Activated naive CD4-positive, alpha-beta T cell treated with Interleukin-2 at 50 U/mL for 16 hours (primary cell): ENCODE data around the gene IRX4.

ENCODE experiments used
- DNase-seq: peaks from one replicate; pipeline ENCODE4 v3.0.0-alpha.2; 2020

The IRX4 gene

DNA sequence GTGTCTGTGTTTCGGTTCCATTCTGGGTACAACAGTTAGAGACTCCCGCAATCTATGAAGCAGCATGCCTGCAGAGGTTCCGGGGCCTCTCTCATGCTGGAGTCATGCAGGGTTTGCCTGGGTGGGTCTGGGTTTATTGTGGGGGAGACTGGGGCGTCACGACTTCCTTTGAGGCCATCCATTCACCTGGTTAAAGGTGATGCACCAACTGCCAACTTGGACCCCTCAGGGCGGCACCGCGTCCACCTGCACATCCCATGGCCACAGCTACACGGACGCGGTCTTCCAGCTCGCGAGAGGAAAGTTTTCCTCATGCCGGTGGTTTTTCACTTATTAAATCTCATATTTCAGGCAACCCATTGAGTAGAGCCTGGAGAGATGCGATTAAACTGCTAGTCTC lies 30.9 kb upstream of the IRX4 start:
- no peak for DNase-seq

DNA sequence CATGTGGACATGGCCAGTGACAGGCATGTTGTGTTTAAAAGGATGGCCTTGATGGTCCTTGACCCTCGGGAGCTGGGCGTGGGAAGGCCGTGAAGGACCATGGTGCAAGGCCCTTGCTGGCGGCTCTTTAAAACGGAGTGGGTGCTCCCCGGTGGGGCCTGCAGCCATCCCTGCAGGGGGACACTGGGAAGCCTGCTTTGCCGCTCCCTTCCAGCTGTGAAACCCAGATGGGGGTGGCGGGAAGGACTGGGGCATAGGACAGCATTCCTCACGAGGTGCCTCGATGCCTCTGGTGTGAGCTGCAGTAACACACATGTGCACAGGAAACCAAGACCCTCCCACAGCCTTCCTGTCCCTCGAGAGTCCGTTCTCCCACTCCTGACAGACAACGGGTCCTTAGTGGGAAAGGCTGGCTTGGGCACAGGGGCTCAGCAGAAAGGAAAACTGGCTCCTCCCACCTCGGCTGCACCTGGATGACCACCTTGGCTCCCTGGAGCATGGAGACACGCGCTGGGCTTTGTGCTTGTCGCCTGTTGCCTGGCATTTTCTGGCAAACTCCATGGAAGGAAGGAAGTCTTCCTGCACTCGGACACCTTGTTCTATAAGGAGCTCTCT lies 30.3 kb upstream of the IRX4 start:
- DNase-seq, result no peak

DNA sequence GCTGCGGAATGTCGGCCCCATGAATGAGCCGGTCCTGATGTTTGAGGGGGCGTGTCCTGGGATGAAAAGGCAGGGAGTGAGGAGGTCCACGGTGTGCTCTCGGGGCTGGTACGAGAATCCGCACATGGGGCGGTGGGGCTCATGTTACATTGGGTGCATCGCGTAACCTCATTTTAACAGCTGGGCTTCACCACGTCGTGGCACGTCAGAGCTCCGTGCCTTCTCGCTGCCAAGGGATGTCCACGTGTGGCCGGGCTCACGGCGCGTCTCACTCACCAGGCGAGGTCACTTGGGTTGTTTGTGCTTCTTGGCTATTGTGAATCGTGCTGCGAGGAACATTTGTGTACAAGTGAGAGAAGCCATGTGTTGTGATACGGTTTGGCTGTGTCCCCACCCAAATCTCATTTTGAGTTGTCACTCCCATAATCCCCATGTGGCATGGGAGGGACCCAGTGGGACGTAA lies 29.1 kb upstream of the IRX4 start:
- no peak for DNase-seq

DNA sequence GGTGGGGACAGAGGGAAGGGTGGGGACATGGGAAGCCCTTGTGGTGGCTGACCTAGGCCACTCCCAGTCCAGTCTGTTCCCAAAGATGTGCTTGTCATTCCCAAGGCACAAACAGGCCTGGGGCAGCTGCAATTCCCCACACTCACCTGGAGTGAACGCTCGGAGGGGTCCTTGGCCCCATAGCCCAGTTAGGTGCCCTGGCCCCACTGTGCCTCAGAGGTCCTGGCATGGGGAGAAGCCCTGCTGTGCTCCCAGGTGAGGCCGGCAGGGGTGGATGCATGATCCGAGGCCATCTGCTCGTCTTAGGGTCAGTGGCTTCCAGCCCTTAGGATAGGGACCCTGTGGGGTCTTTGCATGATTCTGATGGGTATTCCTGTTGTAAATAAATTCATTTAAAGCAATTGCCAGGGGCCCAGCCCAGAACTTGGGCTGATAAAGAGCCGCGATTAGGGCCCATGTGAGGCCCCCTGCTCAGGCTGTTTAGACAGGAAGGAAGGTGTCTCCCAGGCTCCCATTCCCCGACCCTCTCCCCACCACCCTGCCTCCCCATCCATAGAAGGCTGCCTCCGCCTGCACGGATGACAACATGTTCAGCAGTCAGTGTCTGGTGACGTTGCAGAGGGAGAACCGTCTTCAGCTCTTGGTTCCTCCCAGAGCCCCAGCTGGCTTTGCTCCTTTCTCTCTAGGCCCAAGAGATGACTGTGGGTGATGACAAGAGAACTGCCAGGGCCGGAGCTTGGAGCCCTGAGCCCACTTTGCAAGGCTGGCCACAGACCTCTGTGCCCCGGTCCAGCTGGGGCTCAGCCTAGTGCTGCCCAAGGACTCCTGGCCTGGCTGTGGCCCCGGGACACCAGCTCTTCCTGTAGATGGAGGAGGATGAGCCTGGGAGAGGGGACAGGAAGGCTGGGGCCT lies 28.4 kb upstream of the IRX4 start:
- DNase-seq, result no peak

DNA sequence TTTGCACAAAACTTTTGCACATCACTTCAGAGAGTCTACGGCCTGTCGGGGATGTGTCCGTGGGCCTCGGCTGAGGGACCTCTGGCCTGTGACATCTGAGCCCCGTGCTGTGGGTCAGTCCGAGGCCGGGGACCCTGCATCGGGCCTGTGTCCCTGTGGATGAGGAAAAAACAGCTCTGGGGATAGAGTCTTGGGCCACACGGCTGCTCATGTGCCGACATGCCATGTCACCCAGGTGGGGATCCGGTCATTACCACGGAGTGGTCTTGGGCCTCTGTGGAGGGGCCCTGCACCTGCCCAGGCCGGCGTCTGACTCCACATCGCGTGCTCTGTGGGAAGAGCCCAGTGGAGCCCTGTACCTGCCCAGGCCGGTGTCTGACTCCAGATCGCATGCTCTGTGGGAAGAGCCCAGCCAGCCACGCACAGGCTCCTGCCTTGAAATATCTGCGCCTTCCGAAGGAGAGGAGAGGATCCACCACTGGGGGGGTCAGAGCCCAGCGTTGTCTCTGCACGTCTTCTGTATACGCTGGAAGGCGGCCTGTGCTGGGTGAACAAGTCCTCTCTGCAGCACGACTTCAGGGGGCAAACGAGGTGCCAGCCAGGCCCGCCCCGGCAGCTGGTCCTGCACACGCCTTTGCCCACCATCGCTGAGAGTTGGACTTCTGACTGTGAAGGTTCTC lies 27.5 kb upstream of the IRX4 start:
- no peak for DNase-seq

DNA sequence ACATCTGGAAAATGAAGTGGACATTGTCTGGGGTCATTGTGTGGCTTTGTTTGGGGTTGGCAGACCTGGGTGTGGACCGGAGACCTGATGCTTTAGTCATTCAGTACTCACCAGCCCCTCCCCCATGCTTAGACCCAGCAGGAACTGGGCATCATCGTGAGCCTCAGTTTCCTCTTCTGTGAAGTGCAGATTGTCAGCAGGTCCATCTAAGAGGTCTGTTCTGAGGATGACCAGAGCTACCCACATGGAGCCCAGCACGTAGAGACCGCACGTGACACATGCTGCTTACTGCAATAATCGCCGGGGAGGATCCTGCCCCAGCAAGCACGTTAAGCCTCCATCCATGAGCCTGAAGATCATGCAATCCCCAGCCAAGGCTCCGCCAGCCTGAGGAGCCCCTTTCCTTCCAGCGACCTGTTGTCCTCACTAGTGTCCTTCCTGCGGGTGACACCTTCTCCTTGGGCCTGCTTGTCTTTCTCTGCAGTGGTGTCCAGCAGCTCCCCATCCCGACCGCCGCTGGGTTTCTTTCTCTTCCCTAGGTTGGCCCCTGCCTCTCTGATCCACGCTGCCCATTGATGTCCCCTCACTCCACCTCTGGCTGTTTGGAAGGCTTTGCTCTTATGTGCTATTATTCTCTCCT lies 26.7 kb upstream of the IRX4 start:
- no peak for DNase-seq

DNA sequence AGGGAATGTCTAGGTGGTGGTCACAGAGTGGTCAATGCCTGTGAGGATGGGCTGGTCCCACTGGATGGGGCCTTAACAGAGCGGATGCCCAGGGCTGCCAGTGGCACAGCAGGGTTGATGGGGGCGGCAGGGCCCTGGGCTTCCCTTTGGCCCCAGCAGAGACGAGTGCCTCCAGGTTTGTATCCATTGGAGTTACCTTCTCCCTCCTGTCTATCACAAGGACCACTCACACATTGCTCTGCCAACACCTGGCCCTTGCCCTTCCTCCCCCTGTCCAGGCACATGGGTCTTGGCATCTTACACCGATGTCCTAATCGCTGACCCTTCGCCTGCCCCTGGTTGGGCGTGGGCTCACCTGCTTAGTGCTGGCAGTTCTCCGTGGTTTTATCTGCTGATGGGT lies 26.2 kb upstream of the IRX4 start:
- no peak for DNase-seq

DNA sequence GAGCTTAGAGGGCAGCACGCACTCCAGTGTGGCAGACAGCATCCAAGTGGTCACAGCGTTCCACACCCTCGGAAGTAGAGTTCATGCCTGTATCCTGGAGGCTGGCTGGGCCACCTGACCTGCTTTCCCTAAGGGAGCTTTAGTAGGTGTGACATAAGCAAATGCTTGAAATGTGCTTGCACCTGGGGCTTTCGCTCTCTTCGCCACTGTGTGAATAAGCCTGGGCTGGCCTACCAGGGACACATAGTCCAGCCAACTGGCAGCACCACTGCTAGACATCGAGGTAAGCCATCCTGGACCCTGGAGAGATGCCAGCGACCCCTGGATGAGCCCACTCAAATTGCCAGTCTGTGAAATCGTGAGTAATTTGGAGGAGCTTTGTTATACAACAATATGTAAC lies 24.9 kb upstream of the IRX4 start:
- DNase-seq, result no peak

DNA sequence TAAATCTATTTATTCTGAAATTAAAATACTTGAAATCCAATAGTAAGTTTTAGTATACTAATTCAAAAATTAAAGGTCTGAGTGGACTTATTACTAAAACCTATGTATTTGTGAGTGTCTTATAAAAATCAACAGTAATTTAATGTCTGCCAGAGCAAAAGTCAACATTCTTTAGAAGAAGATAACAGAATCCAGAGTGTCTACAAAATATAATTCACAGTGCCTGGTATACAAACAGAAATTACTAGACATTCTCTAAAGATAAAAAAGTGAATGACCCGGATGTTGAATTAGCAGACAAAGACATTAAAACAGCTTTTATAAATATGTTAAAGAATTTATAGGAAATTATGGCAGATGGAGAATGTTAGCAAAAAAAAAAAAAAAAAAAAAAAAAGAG lies 22.4 kb upstream of the IRX4 start:
- DNase-seq, result no peak

DNA sequence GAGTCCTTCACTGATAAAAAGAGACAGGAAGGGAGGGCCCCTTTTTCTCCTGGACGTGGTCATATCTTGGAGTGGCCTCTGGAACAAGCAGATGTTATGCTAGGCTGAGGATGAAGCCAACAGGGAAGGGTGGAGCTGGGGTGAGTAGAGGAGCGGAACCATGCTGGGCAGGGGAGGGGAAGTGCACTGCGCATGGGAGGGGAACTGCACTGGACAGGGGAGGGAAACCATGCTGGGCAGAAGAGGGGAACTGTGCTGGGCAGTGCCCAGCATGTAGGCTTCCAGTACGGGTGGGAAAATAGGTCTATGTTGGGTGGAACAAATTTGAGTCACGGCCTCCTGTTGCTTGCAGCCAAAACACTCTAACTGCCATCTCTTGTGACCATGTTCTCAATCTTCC lies 19.3 kb upstream of the IRX4 start:
- DNase-seq, result no peak

DNA sequence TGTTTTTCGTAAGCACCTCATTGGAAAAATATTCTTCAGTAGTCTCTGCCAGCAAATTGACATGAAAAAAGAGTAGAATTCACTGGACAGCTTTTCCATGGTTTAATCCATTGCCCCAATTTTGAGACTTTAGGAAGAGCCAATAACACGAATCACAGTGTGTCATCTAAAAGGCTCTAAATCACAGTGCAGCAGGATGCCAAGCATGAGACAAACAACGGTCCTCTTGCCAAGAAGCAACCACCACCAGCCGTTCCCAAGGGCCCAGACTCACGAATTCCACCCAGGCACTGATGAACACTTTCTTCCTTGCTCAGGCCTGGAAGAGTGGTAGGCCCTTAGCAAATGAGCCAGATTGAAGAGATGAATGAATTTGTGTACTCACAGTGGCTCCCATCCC lies 18.3 kb upstream of the IRX4 start:
- no peak for DNase-seq

DNA sequence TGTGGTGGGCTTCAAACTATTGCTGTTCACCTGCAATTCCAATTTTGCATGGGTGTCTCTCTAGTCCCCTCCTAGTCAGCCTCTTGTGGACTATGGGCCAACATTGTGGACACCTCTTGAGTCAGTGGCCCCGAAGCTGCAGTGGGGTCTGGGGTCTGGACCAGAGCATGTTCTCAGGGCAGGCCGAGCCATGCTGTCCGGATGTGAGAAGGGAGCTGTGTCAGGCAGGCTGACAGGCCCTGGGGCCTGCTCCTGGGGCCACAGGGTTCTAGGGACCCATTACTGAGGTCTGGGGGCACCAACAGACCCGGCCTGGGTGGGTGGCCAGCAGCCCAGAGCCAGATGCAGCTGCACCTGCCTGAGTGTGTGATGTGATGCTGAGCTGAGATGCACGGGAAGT lies 16.5 kb upstream of the IRX4 start:
- no peak for DNase-seq

DNA sequence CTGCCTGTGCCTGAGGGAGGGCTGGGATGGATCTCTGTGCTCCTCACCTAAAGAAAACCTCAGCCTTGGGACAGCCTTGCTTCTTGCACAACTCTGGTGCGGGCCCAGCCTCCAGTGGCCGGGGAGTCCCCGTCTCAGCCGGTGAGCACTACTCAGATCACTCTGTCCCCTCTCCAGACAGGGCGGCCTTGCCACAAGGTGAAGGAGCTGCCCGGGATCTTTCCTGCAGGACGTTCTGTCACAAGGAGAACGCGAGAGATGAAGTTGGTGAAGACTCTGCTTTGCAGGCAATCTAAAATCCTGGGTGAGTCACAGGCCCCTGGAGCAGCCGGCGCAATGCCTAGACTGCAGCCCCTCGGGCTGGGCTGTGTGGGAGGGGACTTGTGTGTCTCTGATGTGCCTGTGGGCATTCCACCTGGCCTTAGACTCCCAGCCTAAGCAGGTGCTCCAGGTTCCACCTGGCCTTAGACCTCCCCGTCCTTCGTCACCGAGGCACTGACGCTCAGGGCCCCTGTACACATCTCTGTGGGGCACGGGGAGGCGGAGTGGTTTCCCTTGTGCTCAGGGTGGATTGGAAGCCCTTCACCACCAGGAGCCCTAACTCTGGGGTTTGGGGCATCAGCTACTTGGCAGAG lies 15.2 kb upstream of the IRX4 start:
- DNase-seq, result no peak

DNA sequence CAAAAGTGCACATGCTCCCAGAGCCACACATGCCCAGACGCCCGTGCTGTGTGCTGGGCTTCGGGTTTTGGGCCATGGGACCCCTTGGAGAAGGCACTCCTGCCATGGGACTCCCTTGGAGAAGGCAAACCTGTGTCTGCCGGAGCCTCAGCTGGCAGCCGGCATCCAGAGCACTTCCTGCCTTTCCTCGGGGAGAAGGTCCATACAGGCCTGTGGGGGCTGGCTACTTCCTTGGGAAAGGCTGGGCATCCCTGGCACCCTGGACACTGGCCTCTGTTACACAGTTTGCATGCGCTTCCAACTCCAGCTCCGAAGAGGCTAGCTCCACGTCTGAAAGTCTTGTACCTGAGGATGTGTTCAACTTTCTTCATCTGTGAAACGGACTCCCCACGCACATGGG lies 14.7 kb upstream of the IRX4 start:
- DNase-seq, result no peak

DNA sequence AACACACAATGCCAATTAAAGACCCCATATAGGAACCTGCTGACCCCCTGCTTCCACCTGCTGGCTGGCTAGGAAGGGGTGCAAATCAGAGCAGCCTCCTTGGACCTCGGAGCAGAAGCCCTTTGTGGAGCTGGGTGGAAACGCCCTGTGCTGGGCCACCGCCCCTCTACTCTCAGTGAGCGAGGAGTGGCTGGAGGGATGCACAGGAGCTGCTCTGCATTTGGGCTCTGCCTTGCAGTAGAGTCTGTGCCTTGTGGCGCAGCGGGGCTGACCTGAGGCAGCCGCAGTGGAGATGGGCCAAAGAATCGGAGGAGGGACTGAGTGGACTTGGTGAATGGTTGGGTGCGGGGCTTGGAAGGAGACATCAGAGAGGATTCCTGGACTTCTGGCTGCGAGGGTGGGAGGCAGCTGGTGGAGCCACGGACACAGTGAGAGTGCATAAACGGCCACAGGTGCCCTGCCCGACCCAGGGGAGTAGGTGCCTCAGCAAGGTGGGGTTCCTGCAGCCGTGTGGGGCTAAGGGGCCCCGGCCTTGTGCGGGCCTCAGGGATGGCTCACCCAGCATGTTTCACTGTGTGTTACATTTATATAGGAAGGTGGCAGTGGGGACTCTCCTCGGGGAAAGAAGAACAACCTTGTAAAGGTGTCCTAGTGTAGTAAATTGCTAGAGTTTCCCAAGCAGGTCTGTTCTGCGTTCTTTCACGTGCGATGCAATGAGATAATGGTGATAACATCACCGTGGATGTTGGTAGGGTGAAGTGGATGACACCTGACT lies 14.1 kb upstream of the IRX4 start:
- DNase-seq, result no peak

DNA sequence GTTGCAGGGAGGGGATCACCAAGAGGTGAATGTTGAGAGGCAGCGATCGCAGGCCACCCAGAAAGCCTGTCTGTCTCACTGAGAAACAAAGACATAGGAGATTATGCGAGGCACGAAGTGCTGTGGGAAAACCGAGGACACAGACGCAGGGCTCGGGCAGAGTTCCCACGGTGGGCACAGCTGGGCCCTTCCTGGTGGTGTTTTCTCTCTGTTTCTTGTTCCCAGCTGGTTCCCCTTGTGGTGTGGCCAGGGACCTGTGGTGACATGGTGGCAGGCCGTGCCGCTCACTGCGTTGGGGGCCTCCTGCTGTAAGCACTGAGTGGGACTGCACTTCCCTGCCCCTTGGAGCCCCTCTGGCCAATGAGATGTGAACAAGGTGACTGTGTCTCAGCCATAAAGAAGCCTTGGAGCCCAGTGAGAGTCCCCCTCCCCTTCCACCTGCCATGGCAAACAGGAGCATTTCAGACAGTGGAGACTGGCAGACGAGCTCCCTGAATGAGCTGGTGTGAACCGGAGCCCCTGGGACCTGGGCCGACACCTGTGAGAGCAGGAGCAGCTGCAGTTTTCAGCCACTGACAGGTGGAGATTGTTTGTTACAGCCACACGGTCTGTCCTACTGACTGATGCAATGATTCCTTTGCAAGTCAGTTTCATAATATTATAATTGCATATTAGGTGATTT lies 13.2 kb upstream of the IRX4 start:
- no peak for DNase-seq

DNA sequence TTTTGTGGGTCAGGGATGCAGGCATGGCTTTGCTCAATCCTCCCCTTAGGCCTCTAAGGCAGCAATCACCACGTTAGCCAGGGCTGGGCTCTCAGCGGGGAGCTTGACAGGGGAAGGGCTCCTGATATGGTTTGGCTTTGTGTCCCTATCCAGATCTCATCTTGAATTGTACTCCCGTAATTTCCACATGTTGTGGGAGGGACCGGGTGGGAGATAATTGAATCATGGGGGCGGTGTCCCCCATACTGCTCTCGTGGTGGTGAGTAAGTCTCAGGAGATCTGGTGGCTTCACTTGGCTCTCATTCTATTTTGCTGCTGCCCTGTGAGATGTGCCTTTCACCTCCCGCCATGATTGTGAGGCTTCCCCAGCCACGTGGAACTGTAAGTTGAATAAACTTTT lies 11.5 kb upstream of the IRX4 start:
- DNase-seq, result no peak

DNA sequence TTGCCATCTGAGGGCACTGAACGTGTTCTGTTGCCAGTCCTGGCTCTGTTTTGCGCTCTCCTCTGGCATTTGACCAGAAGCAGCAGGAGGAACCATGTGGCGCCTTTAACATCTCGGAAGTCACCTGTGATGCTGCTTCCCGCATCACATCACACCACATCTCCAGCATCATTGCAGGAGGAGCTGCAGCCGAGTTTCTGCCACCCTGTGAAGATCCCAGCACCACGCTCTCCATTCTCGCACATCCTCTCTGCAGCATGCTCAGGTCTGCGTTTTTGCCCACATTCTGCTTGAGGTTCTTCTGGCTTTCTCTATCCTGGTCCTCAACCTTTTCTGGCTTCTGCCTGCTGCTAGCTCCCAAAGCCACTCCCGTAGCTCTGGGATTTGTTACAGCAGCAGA lies 11.0 kb upstream of the IRX4 start:
- no peak for DNase-seq

DNA sequence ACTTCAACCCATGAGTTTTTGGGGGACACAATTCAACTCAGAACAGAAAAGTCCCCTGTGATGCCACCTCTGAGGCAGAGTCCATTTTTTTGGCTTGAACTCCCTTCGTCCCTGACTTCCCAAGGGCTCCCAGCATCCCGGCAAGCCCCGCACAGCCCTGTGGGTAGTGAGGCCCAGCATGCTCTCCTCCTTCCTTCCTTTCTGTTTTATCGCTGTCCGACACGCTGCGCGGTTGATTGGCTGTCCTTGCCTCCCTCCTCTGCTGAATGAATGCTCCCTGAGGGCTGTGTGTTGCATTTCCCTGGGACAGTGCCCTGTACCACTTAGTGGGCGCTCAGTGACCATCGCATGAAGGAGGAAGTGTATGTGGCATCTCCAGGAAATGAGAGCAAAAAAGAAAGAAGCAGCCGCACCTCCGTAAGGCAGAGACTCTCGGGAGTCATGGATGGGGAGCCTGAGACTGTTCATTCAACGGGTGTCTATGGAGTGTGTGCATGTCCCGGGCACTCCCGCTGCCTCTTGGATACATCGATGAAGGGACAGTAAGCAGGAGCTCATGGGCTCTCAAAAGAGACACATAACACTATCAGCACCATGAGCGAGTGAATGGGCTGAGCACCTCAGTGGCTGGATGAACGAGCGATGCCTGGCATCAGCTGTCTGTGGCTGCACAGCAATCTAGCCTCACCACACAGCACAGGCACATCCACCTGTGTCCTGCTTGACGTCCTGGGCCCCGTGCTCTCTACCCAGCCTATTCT lies 10.1 kb upstream of the IRX4 start:
- no peak for DNase-seq

DNA sequence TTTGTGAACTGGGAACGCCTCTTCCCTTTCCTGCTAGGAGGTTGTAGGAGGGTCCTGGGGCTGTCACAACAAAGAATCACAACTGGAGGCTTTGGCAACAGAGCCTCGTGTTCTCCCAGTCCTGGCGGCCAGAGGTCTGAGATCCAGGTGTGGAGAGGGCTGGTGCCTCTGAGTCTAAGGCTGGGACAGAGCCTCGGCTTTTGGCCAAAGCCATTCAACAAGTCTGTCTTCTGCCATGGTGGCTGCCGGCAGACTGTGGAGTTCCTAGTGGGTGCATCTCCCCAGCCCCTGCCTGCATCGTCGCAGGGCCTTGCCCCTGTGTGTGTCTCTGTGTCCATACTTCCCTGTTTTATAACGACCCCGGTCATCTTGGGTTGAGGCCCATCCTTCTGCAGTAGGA lies 9.5 kb upstream of the IRX4 start:
- DNase-seq, result no peak

DNA sequence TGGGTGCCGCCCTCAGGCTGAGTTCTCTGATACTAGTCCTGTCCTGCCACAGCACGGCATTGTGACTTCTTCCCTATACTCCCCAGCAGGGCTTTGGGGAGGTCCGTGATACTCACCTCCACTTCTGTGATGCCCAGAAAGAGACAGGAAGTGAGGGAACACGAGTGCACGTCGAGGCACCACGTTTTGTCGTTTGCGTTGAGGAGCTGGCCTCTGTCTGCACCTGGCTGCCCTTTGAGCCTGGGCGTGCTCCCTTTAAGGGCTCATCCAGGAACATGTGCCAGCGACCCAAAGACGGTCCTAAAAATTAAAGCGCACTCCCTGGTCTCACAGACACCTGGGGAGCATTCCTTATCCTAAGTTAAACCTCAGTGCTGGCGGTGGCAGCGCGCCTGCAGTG lies 8.7 kb upstream of the IRX4 start:
- no peak for DNase-seq
